ENCODE measurements around the gene ZHX3.

GRCh38 chr20:41175201-41175651, 142.3 kb downstream of the ZHX3 start:
- TF ChIP-seq ATF2 (CRISPR knock-in tag; IDR thresholded peaks at IDR 0.05; ENCODE audit: borderline replicate concordance, low read depth) (no peak), AR (CRISPR knock-in tag; IDR thresholded peaks at IDR 0.05) (no peak), HMGXB4 (CRISPR knock-in tag; IDR thresholded peaks at IDR 0.05) (no peak), CTCF (IDR thresholded peaks at IDR 0.05) (no peak), FOXJ3 (CRISPR knock-in tag; IDR thresholded peaks at IDR 0.05; ENCODE audit: borderline replicate concordance) (no peak)

Data from WTC11 (cell line).